NOMO-1 (cell line): ENCODE data around the gene TSPAN6.

Experiments
- DNase-seq, 2 experiments: peaks; one replicate each; lab custom pipeline; 2025; ENCODE audit not compliant: unreplicated experiment in 2 of 2; lab: John Stamatoyannopoulos, UW

TSPAN6 gene

GRCh38 chrX:100591256-100592051, 45.2 kb downstream of the TSPAN6 start:
- no peak for DNase-seq

- DNase-seq: no peak
Observed at GRCh38 chrX:100587861-100588260, 48.7 kb downstream of the TSPAN6 start.

- DNase-seq: no peak
Observed at GRCh38 chrX:100586747-100587146, 49.9 kb downstream of the TSPAN6 start.

- no peak for DNase-seq
Observed at GRCh38 chrX:100584611-100585010, 52.0 kb downstream of the TSPAN6 start, which contains the start of gene TNMD. TSS of gene TNMD (plus strand) at chrX:100584936. CDS start at chrX:100585019, 83 bp downstream.
